Measurements from ENCODE around the gene ASPN.

ASPN gene

DNA sequence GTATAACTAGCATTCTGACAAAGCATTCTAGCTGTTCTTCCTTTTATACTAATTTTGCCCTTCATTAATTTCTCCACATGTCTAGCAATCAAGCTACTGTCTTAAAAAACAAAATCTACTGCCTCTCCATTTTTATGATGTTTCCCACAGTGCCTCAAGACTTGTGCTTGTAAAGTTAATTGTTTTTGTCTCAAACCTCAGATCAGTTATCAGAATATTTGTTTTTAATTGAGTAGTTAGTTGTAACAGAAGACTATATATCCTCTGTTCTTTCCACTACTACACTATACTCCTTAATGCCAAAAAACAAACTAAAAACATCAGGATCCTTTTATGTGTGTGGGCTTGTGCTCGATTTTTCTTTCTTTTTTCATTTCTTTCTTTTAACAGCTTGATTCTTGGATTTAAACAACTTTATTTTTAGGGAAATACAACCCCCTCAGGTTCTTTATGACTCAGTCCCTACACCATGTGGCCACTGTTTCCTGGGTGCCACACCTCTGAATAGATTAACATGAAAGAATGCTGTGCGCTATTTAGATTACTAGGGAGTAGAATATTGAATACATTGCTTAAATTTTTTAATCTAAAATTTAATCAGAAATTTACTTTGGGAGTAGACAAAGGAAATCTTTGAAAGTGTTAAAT is 1.2 kb downstream of the ASPN start:
- DNase-seq (ENCODE audit: low read depth, low spot score) = no peak
- no peak overlapping the region for H3K4me3 ChIP-seq (ENCODE audit: low read length)

DNA sequence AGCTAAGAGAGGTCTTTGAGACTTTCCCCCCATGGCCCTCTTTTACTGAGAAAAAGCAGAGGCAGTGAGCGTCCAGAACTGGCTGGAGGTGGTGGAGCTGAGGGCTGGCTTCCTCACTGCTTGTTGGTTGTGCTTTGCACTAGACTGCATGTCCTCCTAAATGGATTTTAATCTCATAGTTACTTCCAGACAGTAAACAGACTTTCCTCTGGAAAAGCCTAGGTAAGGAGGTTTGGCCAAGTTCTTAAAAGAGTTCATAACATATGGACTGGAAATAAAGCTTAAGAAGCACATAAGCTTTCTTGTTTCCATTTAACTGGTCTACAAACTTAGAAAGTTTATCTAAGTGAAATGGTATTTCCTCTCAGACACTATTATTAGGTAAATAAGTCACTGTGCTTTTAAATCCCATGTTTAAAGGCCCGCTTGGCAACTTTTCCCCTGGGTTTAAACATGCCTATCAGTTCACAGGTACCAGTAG is 2.0 kb downstream of the ASPN start:
- DNase-seq (ENCODE audit: low read depth, low spot score) = no peak
- H3K4me3 ChIP-seq (ENCODE audit: low read length) = no peak overlapping the region

GRCh38 chr9:92479346-92479745 is 3.0 kb downstream of the ASPN start:
- no peak for DNase-seq (ENCODE audit: low read depth, low spot score)
- H3K4me3 ChIP-seq (ENCODE audit: low read length) = no peak overlapping the region

- H3K4me3 ChIP-seq (ENCODE audit: low read length) = no peak overlapping the region
- no peak for DNase-seq (ENCODE audit: low read depth, low spot score)
Observed at GRCh38 chr9:92478783-92479182, 3.5 kb downstream of the ASPN start.

DNA sequence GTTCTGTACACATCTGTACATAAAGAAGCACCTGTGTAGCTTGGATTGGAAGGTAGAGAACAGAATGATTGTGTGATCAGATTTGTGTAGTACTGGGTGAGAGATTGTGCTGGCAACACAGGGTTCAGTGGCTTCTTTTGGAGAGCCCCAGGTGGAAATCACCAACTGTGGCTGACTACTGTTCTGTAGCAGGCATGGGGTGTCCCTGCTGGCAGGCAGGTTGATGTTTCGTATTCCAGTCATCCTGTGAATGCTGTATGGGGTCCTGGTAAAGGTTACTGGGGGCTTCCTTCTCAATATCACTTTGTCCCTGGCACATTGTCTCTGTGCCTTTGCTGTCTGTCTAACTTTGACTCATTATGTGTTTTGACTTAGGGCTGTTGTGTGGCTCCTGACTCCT is 5.3 kb downstream of the ASPN start:
- no peak for DNase-seq (ENCODE audit: low read depth, low spot score)
- H3K4me3 ChIP-seq (ENCODE audit: low read length) = no peak overlapping the region

- no peak overlapping the region for H3K4me3 ChIP-seq (ENCODE audit: low read length)
- no peak for DNase-seq (ENCODE audit: low read depth, low spot score)
Observed at GRCh38 chr9:92474587-92474986, 7.7 kb downstream of the ASPN start.

DNA sequence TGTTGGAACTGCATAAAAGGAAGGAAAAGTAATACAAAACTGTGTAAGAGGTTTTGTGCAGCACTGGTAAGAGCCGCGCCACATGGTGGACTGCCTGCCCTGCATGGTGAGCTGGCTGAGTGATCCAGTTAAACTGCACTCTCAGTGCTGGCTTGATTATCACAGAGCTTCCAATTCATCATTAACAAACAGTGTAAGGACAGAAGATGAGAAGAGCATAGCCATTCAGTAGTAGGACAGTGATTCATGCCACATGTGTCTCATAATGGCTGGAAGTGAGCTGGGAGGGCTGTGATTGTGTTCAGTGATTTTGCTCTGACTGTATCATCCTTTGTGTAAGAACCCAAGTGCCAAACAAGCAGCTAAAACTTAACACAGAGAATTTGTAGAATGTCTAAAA is 14.1 kb downstream of the ASPN start:
- no peak for DNase-seq (ENCODE audit: low read depth, low spot score)
- H3K4me3 ChIP-seq (ENCODE audit: low read length) = no peak overlapping the region

DNA sequence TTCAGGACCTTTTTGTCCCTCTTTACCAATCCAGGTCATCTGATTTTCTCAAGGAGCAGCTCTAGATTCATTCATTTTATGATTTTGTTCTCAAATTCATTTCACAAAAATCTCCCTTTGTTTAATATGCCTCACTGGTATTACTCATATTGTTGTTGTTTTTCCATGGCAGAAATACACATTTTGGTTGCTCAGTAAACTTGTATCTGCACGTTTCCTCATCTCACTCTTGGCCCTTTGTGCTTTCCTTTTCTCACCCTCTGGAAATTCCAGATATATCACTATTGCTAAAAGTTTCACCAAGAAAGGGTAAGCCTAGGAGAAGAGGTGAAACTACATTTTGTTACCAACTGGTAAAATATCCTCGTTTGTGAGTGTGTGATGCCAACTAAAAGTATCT is 14.8 kb downstream of the ASPN start:
- no peak for DNase-seq (ENCODE audit: low read depth, low spot score)
- no peak overlapping the region for H3K4me3 ChIP-seq (ENCODE audit: low read length)

DNA sequence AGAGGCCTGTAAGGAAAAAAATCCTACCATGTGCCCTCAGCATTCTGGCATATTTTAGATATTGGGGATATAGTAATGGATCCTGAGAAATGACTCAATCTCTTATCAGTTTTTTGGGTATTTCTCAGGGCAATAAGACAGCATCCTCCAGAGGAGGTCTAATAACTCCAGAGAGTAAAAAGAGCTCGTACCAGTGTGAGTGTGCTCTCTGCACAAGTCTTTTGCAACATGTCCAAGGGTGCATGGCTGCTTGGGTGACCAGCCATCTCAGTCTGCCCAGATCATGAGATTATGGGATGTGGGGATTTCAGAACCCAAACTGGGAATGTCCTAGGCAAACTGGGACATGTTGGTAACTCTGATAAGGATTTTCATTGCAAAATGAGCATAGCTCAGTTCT is 15.3 kb downstream of the ASPN start:
- no peak for DNase-seq (ENCODE audit: low read depth, low spot score)
- no peak overlapping the region for H3K4me3 ChIP-seq (ENCODE audit: low read length)

DNA sequence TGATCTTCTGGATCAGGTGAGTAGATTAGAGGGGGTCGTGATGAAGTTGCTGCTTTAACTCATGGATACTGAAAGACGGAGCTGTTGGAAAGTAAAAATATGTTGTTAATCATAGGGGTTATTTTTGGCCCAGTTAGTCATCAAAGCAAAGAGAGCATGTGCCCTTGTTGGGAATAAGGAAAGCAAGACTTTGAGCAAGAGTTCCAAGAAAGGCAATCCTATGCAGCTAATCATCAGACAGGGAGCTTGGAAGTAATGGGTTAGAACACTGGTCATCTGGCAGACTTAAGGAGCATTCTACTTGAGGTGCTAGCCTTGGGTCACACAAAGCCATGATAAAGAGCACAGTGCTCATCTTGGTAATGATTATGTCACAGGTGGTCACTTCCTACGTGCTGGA is 18.3 kb downstream of the ASPN start:
- DNase-seq (ENCODE audit: low read depth, low spot score) = no peak
- H3K4me3 ChIP-seq (ENCODE audit: low read length) = no peak overlapping the region

GRCh38 chr9:92463387-92463786 is 18.9 kb downstream of the ASPN start:
- H3K4me3 ChIP-seq (ENCODE audit: low read length) = no peak overlapping the region
- DNase-seq (ENCODE audit: low read depth, low spot score) = no peak

GRCh38 chr9:92457576-92457975 is 24.7 kb downstream of the ASPN start:
- no peak overlapping the region for H3K4me3 ChIP-seq (ENCODE audit: low read length)
- no peak for DNase-seq (ENCODE audit: low read depth, low spot score)

DNA sequence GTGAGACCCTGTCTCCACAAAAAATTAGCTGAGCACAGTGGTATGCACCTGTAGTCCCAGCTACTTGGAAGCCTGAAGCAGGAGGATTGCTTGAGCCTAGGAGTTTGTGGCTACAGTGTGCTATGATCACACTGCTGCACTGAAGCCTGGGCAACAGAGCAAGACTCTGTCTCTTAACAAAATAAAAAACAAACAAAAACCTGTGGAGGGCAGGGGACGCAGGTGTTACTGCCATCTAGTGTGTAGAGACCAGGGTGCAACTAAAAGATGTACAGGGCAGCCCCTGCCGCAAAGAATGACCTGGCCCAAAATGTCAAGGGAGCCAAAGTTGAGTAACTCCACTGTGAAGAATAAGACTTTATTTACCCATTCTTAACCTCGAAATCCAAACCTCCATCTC is 27.1 kb downstream of the ASPN start:
- DNase-seq (ENCODE audit: low read depth, low spot score) = peak; percentile 31
- H3K4me3 ChIP-seq (ENCODE audit: low read length) = no peak overlapping the region

DNA sequence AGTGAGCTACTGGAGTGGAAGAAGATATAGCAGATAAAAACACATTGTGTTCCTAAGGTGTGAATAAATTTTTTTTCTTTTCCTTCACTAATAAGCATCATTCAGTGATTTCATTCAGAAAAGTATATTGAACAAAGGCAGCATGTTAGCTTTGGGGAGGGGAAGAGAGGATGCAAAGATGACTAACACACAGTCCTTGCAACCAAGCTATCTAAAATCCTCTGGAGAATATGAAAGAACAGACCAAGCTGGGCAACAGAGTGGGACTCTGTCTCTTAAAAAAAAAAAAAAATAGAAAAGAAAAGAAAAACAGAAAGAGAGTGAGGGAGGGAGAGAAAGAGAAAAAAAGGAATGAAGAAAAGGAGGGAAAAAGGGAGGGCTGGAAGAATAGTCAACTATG is 35.8 kb downstream of the ASPN start:
- DNase-seq (ENCODE audit: low read depth, low spot score) = no peak
- H3K4me3 ChIP-seq (ENCODE audit: low read length) = no peak overlapping the region

DNA sequence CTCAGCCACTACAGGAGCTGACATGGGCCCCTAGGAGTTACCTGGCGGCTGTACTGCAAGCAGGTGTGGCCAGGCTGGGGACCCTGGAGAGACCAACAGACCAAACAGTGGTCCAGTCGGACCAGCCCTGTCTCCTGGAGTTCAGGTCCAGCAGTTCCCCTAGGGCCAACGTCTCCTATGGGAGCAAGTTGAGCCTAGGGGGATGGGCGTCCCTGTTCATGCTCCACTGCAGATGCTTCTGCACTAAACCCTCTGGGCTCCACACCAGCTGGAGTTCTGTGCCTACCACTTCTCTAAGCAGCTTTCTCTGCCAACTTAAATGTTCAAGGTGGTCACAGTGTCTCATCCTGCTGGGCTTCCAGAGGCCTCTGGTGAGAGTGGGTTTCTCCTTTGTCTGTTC is 37.5 kb downstream of the ASPN start:
- no peak overlapping the region for H3K4me3 ChIP-seq (ENCODE audit: low read length)
- DNase-seq (ENCODE audit: low read depth, low spot score) = no peak

DNA sequence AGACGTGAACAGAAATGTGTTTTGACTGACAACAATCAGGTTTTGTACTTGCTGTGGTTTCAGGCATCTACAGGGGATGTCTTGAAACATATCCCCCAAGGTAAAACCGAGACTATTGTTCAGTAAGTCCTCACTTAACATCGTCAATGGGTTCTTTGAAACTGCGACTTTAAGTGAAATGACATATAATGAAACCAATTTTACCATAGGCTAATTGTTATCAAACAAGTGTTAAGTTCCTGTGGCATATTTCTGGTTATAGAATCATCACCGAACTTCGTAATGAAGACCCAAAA is 41.6 kb downstream of the ASPN start:
- no peak overlapping the region for H3K4me3 ChIP-seq (ENCODE audit: low read length)
- no peak for DNase-seq (ENCODE audit: low read depth, low spot score)

DNA sequence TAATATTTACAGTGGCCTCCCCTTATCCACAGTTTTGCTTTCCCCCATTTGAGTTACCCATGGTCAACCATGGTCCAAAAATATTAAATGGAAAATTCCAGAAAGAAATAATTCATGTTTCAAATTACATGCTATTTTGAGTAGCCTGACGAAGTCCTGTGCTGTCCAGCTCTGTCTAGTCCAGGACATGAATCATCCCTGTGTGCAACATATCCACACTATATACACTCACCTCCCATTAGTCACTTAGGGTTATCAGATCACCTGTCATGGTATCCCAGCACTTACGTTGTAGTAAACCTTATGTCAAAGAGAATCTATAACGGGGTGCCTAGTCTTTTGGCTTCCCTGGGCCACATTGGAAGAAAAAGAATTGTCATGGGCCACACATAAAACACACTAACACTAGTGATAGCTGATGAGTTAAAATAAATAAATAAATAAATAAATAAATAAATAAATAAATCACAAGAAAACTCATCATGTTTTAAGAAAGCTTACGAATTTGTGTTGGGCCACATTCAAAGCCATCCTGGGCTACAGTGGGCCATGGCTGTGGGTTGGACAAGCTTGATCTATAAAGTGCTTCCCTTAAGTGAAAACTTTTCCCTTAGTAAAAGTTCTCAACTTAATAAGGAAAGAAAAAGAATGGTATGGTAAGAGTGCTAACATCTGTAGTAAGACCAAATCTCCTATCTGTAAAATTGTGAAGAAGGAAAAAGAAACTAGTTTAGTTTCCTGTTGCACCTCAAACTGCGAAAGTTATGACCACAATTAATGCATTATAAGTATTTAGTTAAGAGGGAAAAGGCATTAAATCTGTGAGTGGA is 42.2 kb downstream of the ASPN start:
- no peak for DNase-seq (ENCODE audit: low read depth, low spot score)
- no peak overlapping the region for H3K4me3 ChIP-seq (ENCODE audit: low read length)

DNA sequence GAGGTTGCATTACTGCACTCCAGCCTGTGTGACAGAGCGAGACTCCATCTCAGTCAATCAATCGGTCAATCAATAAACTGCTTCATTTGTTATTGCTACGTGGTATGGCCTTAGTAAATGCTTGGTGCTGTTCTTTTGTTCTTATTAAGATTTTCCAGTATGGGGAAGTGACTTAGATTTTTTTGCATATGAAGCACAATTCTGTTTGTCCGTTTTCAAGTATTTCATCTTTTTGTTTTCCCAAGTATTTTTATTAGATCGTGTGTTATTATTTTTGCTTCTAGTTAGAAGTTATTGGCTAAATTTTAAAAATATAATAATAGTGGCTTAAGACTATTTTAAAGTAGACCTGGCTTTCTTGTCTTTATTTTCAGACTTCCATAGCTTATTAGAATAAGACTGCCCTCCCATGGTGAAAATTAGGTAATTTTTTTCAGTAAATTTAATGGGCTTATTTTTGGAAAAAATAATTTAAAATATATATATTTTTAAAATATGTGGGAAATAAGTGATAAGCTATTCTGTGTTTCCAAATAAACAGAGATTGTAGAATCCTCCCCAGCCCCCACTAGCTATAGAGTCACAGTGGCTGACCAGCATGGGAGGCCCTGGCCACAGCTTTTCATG is 43.3 kb downstream of the ASPN start:
- H3K4me3 ChIP-seq (ENCODE audit: low read length) = no peak overlapping the region
- DNase-seq (ENCODE audit: low read depth, low spot score) = no peak

DNA sequence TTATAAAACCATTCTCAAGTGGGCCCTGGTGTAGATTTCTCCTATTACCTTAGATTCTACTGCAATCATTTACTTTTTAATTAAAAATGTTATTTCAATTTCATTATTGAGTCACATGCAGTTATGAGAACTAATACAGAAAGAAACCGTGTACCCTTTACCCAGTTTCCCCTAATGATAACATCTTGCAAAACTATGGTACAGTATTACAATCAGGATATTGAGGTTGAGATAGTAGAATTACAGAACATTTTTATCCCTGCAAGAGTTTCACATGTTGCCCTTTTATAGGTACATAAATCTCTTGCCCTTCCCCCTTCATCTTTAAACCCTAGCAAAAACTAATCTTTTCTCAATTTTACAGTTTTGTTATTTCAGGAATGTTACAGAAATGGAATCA is 47.0 kb downstream of the ASPN start:
- no peak for DNase-seq (ENCODE audit: low read depth, low spot score)
- H3K4me3 ChIP-seq (ENCODE audit: low read length) = no peak overlapping the region

DNA sequence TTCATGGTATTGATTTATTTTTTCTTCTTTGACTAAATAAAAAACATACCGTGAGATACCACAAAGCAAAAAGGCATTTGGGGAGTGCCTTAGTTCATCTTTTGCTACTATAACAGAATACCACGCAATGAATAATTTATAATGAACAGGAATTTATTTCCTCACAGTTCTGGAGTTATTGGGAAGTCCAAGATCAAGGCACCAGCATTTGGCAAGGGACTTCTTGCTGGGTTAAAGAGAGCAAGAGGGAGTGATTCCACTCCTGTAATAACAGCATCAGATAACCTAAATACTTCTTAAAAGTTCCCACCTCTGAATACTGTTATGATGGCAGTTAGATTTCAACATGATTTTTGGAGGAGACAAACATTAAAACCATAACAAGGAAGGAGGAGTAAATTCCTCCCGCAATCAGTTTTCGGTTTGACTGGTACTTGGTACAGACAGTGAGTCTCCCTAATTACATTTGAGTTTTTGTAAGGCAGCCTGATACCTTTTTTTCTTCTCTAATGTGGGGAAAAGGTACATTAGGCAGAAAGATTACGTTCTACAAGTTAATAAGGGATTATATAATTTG is 49.2 kb downstream of the ASPN start:
- no peak overlapping the region for H3K4me3 ChIP-seq (ENCODE audit: low read length)
- no peak for DNase-seq (ENCODE audit: low read depth, low spot score)
